ENCODE results near the gene RCL1.

Gene RCL1

DNA sequence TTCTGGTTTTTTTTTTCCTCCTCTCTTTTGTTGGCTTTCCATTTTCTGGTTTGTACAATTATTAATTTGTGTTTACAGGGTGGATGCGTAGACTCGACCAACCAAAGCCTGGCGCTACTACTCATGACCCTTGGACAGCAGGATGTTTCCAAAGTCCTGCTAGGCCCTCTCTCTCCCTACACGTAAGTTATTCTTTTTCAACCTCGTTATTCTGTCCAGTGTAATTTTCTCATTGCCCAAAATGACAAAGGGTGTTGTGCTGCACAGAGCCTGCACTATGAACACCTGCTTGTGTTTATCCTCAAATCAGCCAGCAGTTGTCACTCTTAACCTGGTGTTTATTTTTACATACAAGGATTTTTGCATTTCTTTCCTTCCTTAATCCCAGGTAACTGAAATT is 56.6 kb downstream of the RCL1 start:
- no peak for DNase-seq

DNA sequence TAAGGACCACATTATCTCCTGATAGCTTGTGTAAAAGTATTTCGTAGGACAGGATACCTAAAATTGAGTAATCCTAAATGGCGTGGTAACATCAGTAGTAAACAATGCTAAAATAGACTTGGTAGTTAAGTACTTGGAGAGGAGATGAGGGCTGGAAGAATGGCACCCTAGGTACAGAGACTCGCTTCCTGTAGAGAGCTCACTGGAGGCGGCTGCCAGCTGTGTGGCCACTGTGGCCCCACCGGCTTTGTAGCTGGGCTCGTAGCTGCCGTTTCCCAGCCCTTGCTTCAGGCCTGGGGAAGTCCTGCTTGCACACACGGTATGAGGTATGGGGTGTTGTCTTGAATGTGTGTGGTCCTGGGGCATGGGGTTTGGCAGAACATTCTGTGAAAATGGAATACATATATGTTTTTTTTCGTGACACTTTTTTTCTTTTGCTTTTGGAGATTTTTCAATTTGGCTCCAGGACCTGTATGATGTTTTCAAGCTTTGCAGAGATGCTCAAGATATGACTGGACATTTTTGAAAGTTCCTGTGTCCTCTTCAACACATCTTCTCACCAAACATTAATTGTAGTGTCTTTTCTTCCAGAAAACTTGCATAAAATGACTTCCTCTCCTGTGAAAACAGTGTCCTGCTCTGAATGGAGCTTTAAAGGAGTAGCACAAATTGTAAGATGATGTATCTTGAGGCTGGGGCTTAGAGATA is 58.0 kb downstream of the RCL1 start:
- no peak for DNase-seq

DNA sequence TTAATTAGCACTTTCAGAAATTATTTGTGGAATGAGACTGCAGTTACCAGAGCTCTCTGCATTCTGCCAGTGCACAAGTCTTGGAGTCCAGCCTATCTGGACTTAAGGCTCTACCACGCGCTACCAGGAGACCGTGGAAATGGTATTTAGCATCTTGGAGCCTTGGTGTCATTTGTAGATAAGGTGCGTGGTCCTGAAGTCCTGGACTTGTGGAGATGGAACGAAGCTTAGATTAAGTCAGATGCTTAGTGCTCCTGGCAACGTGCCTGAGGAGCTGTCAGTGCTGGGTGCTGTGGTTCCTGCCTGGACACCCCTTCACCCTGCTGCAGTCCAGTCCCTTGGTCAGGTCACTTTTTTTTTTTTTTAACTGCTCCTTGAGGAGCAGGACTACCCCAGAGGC is 59.7 kb downstream of the RCL1 start:
- DNase-seq, result no peak

DNA sequence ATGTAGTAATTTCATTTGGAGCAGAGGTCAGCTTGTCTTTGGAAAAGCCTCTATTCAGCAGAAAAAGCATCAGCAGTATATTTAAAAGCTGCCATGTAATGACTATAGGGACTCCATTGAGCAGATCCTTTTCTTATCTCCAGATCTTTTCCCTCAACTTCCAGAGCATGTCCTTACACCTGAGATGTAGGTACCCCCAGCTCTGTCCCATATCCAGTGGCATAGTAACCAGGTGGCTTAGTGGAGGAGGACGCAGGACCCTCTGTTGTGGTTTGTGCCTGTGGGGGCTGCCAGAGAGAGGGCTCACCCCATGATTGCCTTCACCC is 61.5 kb downstream of the RCL1 start:
- no peak for DNase-seq

DNA sequence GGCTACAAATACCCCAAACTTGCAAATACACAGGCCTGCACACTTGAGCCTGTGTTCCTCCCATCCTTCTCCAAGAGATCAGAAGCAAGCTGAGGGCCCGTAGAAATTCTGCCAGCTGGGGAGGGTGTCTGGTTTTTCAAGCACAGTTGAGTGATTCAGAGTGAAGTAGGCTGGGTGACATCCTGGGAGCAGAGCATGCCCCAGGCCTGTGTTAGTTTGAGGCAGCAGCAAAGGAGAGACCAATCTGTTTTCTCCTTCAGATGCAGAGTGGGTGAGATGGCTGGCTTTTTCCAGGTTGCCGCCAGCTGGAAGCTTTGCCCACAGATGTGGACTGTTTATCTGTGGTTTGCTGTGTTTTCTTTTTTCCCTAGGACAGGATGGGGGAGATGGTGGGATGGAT is 63.1 kb downstream of the RCL1 start:
- DNase-seq, result no peak

DNA sequence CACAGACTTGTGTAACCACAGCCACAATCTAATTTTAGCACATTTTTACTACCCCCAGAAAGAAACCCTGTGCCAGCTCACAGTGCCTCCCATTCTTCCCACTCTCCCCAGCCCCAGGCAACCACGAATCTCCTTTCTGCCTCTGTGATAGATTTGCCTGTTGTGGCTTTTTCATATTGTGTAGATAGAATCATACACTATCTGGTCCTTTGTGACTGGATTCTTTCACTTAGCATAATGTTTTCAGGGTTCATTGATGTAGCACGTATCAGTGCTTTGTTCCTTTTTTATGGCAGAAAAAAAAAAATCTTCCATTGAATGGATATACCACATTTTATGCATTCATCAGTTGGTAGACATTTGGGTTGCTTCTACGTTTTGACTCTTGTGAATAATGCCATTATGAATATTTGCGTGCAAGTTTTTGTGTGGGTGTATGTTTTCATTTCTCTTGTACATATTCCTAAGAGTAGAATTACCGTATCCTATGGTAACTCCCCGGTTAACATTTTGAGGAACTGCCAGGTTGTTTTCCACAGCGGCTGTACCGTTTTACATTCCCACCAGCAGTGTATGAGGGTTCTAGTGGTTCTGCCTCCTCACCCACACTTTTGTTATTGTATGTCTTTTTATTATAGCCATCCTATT is 64.5 kb downstream of the RCL1 start:
- no peak for DNase-seq

DNA sequence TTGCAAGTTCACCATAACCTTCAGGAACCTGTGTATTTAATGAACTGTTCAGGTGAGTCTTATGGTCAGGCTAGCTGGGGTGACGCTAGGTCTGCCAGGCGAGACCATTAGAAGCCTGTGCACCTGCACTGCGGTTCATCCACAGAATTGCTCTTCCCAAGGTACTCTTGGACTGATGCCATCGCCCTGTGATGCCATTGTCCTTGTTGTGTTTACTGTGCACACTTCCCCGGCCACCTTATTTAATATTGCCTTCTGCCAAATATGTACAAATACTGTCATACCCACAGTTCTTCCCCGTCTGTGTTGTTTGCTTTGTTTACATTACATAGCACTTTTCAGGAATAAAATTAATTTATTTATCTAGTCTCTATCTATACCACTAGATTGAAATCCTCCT is 66.3 kb downstream of the RCL1 start:
- DNase-seq, result no peak

DNA sequence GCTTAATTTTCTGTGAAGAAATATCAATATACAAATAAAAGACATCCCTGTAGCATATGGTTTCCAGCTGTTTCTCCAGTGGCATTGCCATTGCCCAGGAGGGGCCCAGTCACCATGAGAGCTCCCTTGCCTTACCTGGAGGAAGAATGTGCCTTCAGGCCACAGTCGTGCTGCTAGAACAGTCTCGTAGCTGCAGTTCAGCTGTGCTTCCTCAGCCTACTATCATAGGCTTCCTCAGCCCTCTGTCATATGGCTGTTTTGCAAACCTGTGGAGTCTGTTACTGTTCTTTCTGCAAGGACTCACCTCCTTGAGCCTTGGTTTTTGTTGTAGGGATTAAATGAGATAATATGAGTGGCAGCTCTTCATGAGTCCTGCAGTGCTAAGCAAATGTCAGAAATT is 67.6 kb downstream of the RCL1 start:
- no peak for DNase-seq

DNA sequence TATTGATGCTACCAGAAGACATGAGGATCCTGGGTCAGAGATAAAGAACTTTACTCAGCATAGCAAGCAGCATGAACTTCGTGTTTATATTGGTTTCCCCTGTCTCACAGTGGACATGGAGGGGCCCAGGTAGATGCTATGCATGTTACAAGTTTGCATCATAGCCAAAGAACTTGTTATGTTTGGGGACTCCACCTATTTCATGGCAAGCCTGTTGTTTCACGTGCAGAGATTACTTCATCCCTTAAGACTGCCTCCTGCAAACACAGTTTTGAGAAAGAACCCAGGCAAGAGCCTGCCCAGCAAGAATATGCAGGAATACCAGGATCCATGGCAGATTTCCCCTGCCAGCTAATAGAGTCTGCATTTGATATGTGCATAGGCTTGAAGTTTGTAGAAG is 68.4 kb downstream of the RCL1 start:
- no peak for DNase-seq

DNA sequence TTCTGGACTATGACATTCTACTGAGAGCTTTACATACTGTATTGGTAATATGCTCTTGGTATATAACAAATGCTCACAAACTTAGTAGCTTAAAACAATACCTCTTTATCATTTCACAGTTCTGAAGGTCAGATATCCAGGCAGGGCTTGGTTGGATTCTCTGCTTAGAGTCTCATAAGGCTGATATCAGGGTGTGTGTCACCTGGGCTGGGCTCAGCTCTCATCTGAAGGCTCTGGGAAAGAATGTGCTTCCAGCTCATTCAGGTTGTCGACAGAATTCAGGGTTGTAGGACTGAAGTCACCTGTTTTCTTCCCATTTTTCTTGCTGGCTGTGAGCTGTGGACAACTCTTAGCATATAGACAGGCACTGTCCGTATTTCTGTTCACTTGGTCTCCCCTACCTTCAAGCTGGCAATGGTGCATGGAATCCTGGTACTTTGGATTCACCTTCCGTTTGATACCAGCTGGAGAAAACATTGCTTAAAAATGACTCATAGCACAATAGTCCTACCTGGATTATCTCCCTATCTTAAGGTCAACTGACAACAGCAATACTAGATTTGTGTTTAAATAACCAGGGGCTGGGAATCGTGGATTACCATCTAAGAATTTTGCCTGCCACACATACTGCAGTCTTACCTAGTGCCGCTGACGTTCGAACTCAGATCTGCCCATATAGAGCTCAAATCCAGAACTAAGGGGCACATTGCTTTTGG is 69.2 kb downstream of the RCL1 start:
- no peak for DNase-seq

DNA sequence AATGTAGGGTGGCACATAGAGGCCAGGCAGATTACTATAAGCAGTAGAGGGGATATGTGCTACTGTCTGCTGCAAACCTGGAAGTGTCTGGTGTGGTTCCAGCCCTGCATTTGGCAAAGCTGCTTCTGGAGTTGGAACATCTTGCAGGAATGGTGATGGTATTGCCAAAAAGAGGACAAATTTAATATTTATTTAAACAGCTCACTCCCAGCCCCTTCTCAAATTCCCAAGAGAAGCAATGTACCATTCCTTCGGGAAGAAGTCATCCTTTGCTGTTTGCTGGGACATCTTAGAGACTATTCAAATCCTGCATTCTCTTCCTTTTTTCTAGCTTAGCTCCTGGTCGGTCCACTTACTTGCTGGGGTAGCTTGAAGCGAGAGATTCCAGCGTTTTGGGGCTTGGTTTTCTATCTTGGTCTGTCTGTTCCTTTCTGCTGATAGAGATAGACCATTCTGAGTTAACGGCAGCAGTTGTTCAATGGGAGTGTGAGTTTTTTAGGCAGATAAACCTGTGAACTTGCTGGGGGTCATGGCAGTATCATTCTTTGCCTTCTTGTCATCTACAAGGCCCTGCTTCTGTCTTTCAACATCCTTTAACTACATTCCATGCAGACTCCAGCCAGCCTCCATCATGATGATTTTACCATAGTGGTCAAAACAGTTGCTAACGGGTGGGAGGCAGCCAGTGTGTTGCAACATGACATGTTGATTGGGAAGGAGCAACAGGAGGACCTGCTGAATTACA is 69.9 kb downstream of the RCL1 start:
- DNase-seq, result no peak

DNA sequence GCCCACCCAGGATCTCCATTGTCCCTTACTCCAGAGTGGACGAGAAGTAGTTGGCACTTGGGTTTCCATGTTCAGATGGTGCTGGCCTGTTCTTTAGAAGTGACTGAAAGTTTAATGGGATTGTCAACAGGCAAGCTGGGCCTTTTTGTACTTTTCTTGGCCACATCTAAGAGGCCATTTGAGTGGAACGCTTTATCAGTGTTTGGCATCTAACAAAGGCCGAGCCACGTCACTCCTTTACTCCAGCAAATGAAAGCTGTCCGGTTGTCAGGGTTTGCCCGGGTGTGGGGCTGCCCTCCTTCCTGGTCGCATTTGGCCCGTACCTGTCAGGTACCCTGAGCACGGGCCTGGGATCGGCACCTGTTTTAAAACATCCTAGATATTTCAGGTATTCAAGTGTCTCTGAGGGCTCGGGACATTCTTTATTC is 71.5 kb downstream of the RCL1 start:
- DNase-seq, result no peak

DNA sequence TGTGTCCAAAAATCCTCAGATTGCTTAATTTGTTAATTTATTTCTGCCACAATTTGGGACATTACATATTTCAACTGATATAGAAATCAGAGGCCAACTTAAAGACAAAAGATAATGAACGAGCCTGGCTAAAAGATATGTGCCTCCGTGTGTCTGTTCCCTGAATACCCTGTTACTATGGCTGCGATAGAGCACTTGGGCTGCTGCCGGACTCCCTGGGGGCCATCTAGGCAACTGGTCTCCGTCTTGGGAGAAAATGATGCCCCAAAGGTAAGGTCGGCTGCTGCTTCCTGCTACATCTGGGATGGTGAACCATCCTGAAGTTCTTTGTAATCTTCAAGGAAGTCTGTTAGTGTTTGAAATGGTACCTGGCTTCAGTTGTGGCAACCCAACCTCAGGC is 72.0 kb downstream of the RCL1 start:
- no peak for DNase-seq

DNA sequence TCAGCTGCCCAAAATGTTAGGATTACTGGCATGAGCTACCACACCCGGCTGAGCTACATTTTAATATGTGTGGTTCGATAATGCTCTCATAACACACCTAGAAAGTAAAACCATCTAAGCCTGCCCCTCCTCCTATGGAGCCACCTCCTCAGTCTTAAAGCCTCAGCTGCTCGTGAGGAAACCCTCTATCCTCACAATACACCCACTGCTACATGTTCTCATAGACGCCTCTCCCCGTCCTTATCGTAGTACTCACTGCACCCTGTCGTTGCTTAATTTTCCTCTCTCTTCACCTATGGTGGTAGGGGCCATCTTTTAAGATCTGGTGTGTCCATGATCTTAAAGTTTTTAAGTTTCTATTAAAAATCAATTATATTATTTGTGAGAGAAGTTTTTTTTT is 72.9 kb downstream of the RCL1 start:
- DNase-seq, result no peak

DNA sequence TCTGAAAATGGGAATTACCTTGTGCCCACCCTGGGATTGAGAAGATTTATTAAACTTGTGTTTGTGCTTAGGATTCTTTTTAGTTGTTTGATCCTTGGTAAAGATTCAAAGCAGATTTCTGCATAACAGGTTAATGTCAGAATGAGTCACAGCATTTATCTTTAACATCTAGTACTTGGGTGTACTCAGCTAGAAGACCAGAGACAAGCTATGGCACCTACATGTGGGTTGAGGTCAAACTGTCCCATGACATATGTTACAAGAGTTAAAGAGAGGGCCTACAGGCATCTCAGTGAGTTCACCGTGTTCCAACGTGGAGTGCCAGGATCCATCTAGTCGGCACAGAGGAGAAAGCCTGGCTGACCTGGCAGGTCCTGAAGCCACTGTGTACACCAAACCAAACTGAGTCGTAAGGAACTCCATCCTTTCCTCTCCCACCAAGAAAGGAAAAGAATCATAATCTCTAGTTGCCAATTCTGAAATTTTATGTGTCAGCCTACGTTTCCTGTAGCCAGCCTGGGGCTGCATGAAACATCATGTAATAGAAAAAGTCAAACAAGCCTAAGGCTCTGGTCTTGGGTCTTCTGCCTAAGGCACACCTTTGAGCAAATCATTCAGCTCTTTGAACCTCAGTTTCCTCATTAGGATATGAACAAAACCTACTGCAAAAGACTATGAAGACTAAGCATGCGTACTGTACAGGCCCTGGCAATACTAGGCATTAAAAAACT is 73.7 kb downstream of the RCL1 start:
- no peak for DNase-seq

DNA sequence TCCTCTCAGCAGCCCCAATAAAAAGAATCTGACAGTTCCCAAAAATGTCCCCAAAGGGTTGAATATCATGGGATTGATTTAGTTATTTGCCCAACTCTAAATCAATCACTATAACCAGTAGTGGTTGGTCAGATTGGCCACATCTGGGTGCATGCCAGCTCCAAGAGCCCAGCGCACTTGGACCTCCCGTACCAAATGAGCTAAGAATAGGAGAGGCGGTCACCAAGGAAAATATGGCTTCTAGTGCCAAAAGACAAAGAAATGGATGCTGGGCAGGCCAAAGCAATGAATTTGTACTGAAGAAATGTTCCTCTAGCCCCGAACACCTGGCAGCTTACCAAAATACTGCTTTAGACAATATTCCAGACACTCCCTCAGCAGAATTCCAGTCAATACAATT is 80.3 kb downstream of the RCL1 start:
- DNase-seq, result no peak

DNA sequence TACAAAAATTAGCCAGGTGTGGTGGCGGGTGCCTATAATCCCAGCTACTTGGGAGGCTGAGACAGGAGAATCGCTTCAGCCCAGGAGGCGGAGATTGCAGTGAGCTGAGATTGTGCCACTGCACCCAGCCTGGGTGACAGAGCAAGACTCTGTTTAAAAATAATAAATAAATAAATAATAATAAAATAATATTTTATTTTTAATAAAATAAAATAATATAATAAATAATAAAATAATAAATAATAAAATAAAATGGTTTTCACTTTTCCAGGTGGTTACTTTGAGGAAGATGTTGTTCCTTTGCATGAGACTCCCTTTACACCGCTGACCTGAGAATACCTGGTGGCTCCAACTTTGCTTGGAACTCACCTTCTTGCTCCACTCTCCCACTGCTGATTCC is 82.8 kb downstream of the RCL1 start:
- no peak for DNase-seq

DNA sequence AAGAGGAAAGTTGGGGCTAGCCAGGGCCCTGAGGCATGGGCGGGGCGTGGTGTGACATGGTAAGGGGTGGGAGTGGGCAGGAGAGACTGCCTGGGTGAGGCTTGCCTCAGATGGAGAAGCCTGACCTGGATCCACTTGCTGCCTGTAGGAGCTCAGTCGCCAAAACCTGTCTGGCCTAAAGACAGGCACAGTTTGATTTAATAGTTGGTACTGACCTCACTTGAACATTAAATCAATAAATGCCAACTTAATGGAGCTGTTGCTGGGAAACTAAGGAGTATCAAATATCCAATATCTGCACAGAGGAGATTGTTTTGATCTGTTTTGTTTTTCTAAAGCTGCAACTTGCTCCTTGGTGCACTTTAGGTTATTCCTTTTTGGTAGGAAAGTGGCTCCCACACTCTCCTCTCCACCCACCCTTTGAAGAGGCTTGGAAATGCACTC is 86.4 kb downstream of the RCL1 start:
- DNase-seq, result no peak

DNA sequence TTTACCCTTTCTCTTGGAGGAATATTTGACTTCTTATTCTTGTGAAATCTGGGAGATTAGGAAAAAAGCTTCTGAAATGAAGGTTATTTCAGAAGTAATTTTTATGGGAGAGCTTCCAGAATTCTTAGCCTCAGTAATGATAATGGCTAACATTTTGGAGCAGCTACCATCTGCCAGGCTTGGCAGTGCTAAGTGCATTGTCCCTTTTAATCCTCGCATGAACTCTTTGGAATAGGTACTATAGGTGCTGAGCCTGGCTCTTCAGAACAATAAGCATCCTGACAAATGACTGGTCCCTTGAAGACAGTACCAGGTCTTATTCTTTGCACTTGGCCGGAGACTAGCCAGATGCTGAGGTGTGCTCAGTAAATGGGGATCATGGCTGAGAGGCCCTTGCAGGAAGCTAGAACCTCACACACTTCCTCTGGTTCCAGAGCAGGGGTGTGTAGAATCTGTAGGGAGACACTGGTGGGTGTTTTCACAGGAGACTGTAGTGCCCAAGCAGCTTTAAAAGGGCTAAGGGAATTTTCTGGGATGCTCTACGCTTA is 90.7 kb downstream of the RCL1 start:
- no peak for DNase-seq

DNA sequence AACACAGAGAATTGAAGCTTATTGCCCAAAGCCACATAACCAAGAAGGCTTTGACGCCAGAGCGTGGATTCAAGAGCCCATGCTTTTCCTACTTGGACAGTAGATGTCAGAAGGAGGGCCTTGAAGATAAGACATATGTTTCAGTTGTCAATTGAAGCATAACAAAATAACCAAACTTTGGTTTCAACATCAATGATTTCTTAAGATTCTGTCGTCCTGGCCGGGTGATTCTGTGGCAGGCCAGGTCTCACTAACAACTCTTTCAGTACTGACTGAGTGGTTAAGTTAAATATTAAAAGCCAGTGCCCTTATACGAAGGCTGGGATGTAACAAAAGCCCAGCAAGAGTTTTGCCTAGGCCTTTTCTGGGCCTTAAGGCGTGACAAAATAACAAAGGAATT is 94.0 kb downstream of the RCL1 start:
- no peak for DNase-seq

DNA sequence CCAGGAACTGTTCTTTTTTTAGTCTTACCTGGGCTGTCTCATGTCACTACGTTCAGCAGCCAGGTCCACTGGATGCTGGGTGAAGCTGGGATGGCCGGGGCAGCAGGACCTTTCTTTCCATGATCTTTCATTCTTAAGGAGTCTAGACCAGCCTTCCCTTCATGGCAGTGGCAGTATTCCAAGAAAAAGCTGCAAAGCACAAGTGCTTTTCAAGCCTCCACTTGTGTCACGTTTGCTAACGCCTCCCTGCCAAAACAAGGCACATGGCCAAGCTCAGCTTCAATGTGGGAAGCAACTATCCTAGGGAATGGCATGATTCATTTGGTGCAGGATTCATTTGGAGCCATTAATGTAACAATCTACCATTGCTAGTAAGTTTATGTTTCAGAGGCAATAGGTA is 94.8 kb downstream of the RCL1 start:
- DNase-seq, result no peak

DNA sequence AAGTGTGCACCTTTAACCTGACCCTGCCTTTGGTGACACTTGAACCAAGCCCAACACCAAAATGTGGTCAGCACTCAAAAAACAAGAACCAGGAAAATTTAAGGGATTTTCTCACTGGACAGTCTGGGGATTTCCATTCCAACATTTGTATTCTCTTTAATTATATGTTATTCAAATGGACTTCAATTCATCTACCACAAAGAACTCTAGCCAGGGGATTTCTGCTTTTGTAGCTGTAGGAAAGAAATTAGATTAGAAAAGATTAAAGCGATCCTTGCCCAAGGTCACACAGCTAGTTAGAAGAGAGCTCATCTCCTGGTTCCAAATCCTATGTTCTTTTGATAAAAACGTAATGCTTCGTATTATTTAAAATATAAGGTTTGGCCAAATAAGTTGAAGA is 97.5 kb downstream of the RCL1 start:
- DNase-seq, result no peak

DNA sequence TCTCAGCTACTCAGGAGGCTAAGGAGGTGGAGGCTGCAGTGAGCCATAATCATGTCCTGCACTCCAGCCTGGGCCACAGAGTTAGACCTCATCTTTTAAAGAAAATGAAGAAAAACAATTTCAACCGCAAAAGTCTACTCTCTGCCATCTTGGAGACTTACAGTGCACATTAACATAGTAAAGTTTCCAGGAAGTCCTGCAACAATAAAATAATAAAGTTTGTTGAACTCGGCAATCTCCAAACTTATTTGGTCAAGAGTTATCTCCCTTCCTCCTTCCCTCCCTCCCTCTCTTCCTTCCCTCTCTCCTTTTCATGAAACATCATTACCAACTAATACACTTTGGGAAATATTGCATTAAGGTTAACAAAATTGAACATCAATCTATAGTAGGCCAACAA is 98.2 kb downstream of the RCL1 start:
- DNase-seq, result no peak

Data from activated T-cell treated with anti-CD3 and anti-CD28 coated beads, Interleukin-2, amount 50 U/mL, for 1 hour (primary cell).